Measurements from ENCODE around the gene PACS2. TPM values are rescaled to one million over a fixed set of nuclear protein-coding genes. Genes with fewer than 3 reads are reported as not detected.

The PACS2 gene
- total and polyA plus RNA-seq, 2 donors (not counting 3 experiments of a cell fraction or from before 2014, with no cell fraction given): 52.7 to 86.3 TPM

GRCh38 chr14:105323663-105324062, 9.1 kb downstream of the PACS2 start:
- H3K4me1 ChIP-seq (ENCODE audit: control insufficient read depth, extremely low read depth, insufficient read depth, low read length): no peaks in the 10 kb centered on the region
- TF ChIP-seq EZH2 (IDR thresholded peaks at IDR 0.05; ENCODE audit: borderline replicate concordance, low read depth, low read length, severe bottlenecking): no peak
- no peak for TF ChIP-seq POLR2AphosphoS5 (IDR thresholded peaks at IDR 0.05; ENCODE audit: insufficient read depth, low read depth, low read length)
- no peak for TF ChIP-seq FOS (IDR thresholded peaks at IDR 0.05; ENCODE audit: borderline replicate concordance, insufficient read depth, low read length)
- no peak for TF ChIP-seq JUN (IDR thresholded peaks at IDR 0.05; ENCODE audit: borderline replicate concordance, insufficient read depth, insufficient read length, low read depth)
- TF ChIP-seq, protein P1, sequence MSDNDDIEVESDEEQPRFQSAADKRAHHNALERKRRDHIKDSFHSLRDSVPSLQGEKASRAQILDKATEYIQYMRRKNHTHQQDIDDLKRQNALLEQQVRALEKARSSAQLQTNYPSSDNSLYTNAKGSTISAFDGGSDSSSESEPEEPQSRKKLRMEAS (IDR thresholded peaks at IDR 0.05; ENCODE audit: insufficient read depth, insufficient read length): no peak
- no peak for TF ChIP-seq POLR2A (IDR thresholded peaks at IDR 0.05; ENCODE audit: low read depth, low read length)
- TF ChIP-seq, protein P2, sequence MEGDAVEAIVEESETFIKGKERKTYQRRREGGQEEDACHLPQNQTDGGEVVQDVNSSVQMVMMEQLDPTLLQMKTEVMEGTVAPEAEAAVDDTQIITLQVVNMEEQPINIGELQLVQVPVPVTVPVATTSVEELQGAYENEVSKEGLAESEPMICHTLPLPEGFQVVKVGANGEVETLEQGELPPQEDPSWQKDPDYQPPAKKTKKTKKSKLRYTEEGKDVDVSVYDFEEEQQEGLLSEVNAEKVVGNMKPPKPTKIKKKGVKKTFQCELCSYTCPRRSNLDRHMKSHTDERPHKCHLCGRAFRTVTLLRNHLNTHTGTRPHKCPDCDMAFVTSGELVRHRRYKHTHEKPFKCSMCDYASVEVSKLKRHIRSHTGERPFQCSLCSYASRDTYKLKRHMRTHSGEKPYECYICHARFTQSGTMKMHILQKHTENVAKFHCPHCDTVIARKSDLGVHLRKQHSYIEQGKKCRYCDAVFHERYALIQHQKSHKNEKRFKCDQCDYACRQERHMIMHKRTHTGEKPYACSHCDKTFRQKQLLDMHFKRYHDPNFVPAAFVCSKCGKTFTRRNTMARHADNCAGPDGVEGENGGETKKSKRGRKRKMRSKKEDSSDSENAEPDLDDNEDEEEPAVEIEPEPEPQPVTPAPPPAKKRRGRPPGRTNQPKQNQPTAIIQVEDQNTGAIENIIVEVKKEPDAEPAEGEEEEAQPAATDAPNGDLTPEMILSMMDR (IDR thresholded peaks at IDR 0.05; ENCODE audit: extremely low read depth in 1 of 2, insufficient read depth in 1 of 2, low read depth in 1 of 2, low read length in 2 of 2): no peak
- TF ChIP-seq GATA2 (IDR thresholded peaks at IDR 0.05; ENCODE audit: insufficient read depth, insufficient read length, low read depth, low read length): no peak
- TF ChIP-seq MYC (IDR thresholded peaks at IDR 0.05; ENCODE audit: low read depth, low read length): no peak
- H3K27ac ChIP-seq (ENCODE audit: insufficient read depth, low read depth, low read length): no peak overlapping the region
- H3K79me2 ChIP-seq (ENCODE audit: control insufficient read depth, insufficient read depth, low read length): peaks cover 12% of the 10 kb centered on the region
- DNase-seq (ENCODE audit: low read depth, low spot score): no peak
- no peak overlapping the region for H2AFZ ChIP-seq (ENCODE audit: low read depth, low read length)
- ChIA-PET POLR2A (no interaction called here), CTCF (interaction anchor here (0.6 kb wide), 1 partner anchor 1346 kb away, joined by 3 read pairs; no protein-coding TSS in a partner anchor)
- H3K9ac ChIP-seq (replicated peaks; ENCODE audit: extremely low read depth, insufficient read depth, low read length): no peak overlapping the region
- FAIRE-seq: no peak
- H3K4me2 ChIP-seq (ENCODE audit: insufficient read depth, low read length): no peak overlapping the region
- no peaks in the 10 kb centered on the region for H3K36me3 ChIP-seq (ENCODE audit: control insufficient read depth in 2 of 2, extremely low read depth in 1 of 2, insufficient read depth in 2 of 2, low read length in 2 of 2)
- H3K4me3 ChIP-seq (replicated peaks in 1 of 3; ENCODE audit: insufficient read depth in 1 of 3, low read depth in 1 of 3, low read length in 3 of 3): no peak overlapping the region
- BruUV-seq (replicated peaks): no TSS peak
- no peaks in the 10 kb centered on the region for H3K27me3 ChIP-seq (ENCODE audit: control insufficient read depth in 2 of 2, insufficient read depth in 2 of 2, low read length in 2 of 2)
- dilution Hi-C loops (cut with MboI; ENCODE audit: extremely low pct_ligation_motif_present, low sequenced_read_pairs): no loop called here
- no peaks in the 10 kb centered on the region for H3K9me1 ChIP-seq (replicated peaks; ENCODE audit: control insufficient read depth, extremely low read depth, insufficient read depth, low read length)
- no peaks in the 10 kb centered on the region for H3K9me3 ChIP-seq (replicated peaks; ENCODE audit: control insufficient read depth, insufficient read depth, low read length)
- H4K20me1 ChIP-seq (replicated peaks; ENCODE audit: control insufficient read depth, extremely low read depth, insufficient read depth, low read length): no peaks in the 10 kb centered on the region
- intact Hi-C loops (cut with micrococcal nuclease): no loop called here
